Activated CD4-positive, alpha-beta T cell treated with anti-CD3 and anti-CD28 coated beads for 36 hours (primary cell): ENCODE measurements around the gene IQGAP2. TPM values are rescaled to one million over a fixed set of nuclear protein-coding genes. Genes with fewer than 3 reads are reported as not detected.

Experiments used
- ATAC-seq: fragments of 200-7000 bp; cut with Tn5 transposase; one replicate; pipeline ENCODE4 v1.10.0; 2021; ENCODE audit warnings: mild to moderate bottlenecking, moderate library complexity
- CTCF ChIA-PET: fragments of 350-600 bp; sonication (Branson Sonifier 250); formaldehyde crosslinking; loops from one replicate; lab custom pipeline; 2021; ENCODE audit warnings: antibody characterized with exemption; lab: Charles Lee
- POLR2A ChIA-PET: fragments of 350-600 bp; sonication (Branson Sonifier 250); formaldehyde crosslinking; loops from one replicate; lab custom pipeline; 2021; ENCODE audit warnings: antibody characterized with exemption, inconsistent platforms; lab: Charles Lee
- DNase-seq: peaks from one replicate; pipeline ENCODE4 v3.0.0-alpha.2; 2020
- H3K27ac Mint-ChIP-seq: one replicate; pipeline ENCODE4 v1.8.0; 2021; ENCODE audit warnings: mixed read lengths
- H3K27me3 Mint-ChIP-seq: one replicate; pipeline ENCODE4 v1.8.0; 2021; ENCODE audit warnings: mixed read lengths
- H3K36me3 Mint-ChIP-seq: one replicate; pipeline ENCODE4 v1.8.0; 2021; ENCODE audit warnings: low read depth, mixed read lengths
- H3K4me1 Mint-ChIP-seq: one replicate; pipeline ENCODE4 v1.8.0; 2021; ENCODE audit warnings: mixed read lengths
- H3K4me3 Mint-ChIP-seq: one replicate; pipeline ENCODE4 v1.8.0; 2021; ENCODE audit warnings: mild to moderate bottlenecking, moderate library complexity, mixed read lengths
- H3K9me3 Mint-ChIP-seq: one replicate; pipeline ENCODE4 v1.8.0; 2021; ENCODE audit warnings: low read depth, mixed read lengths
- intact Hi-C, 2 experiments: fragments of 100-400 bp; cut with DNase I in 1 of 2; cut with micrococcal nuclease in 1 of 2; formaldehyde crosslinking; loops; one replicate each; pipeline versions ENCODE4 v1.14.2 to v1.15.1; 2022 to 2024; cut with DNase I, micrococcal nuclease
- total RNA-seq, 2 experiments: library from RNA; stranded (reverse); gene quantifications; one replicate each; pipeline ENCODE4 v1.2.3, GENCODE V29; 2021

The IQGAP2 gene
- total RNA-seq, 2 experiments from 2014 or later: 62.7 to 82.7 TPM

DNA sequence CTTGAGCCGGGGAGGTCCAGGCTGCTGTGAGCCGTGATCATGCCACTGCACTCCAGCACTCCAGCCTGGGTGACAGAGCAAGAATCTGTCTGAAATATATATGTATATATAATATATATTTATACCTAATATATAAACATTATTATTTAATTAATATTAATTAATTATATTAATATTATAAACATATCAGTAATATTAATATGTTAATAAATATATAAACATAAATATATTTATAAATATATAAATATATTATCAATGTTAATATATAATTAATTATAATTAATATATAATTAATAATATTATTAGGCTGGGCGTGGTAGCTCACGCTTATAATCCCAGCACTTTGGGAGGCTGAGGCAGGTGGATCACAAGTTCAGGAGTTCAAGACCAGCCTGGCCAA lies 354.0 kb downstream of the IQGAP2 start:
- Mint-ChIP-seq H3K9me3 (no peaks in the 10 kb centered on the region), H3K4me1 (no peaks in the 10 kb centered on the region), H3K4me3 (no peak overlapping the region), H3K27ac (no peak overlapping the region), H3K36me3 (no peaks in the 10 kb centered on the region), H3K27me3 (no peaks in the 10 kb centered on the region)
- DNase-seq (no peak), ATAC-seq (no peak)
- intact Hi-C loops: no loop called here
- CTCF ChIA-PET: interaction anchor here (1.6 to 2.4 kb wide), 2 partner anchors 17 to 18 kb away, joined by 4 to 9 read pairs; no protein-coding TSS in a partner anchor
- POLR2A ChIA-PET: no interaction called here

Other genes with a start within 250 kb of the IQGAP2 start
- gene F2RL2, start 220.1 kb downstream of the IQGAP2 start, total RNA-seq: not detected